ENCODE results near the gene FAM53B. TPM values are rescaled to one million over a fixed set of nuclear protein-coding genes. Genes with fewer than 3 reads are reported as not detected.

Gene FAM53B, protein sequence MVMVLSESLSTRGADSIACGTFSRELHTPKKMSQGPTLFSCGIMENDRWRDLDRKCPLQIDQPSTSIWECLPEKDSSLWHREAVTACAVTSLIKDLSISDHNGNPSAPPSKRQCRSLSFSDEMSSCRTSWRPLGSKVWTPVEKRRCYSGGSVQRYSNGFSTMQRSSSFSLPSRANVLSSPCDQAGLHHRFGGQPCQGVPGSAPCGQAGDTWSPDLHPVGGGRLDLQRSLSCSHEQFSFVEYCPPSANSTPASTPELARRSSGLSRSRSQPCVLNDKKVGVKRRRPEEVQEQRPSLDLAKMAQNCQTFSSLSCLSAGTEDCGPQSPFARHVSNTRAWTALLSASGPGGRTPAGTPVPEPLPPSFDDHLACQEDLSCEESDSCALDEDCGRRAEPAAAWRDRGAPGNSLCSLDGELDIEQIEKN
- 5.8 and 6.2 TPM in 2 replicates for polyA plus RNA-seq (2013)

DNA sequence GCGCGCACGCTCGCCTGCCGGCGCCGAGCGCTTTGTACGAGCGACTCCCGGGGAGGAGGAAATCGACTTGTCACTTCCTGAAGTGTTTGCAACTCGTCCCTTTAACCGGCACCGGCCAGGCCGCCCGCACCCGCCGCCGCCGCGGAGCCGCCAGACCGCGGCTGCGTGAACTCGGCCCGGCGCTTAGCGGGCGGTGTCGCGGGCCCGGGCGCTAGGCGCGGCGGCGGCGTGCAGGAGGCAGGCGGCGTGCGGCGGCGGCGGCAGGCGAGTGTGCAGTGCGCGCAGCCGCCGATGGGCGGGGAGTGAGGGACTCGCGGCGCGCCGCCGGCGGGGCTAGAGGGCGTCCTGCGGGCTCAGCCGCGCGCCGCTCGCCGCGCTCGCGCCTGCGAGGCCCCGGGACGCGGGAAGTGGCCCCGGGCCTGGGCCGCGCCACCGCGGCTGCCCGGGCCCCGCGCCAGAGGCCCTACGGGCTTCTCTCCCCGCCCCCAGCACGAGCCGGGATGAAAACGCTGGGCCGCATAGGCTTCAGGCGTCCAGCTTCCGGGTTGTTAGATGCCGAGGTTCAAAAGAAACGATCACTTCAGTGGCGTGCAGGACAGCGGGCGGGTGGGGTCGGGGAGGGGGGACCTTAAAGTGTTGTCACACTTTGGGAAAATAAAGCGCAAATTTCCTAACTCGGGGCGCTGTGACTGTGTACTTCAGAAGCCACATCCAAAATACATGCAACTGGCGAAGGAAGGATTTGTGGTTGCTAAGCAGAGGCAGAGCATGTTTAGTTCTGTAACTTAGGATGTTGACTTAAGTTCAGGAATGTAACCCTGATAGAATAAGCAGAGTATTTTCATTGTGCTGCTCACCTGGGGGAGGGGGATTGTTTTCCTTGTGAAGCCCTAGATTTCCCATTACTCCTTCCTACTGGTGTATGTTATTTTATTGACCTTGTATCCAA, at the start of gene FAM53B:
TSS of gene FAM53B (minus strand) at position 277 of the 949 bp plus-strand sequence. CDS start 37,665 bp downstream, outside the sequence.
- Histone ChIP-seq H3K36me3 (ENCODE audit: control insufficient read depth in 1 of 2, insufficient read depth in 2 of 2, low read length in 2 of 2) (peaks cover 0 to 2% of the 10 kb centered on the region in 2 experiments), H3K4me2 (ENCODE audit: low read length) (peak within 1 kb of the TSS; percentile 99), H4K12ac (ENCODE audit: low read depth, low read length) (peak within 1 kb of the TSS; percentile 68), H3K27ac (ENCODE audit: low read depth, low read length) (peak within 1 kb of the TSS; percentile 66), H2AK5ac (ENCODE audit: low read length) (no peak within 1 kb of the TSS), H3K27me3 (ENCODE audit: insufficient read depth, low read length) (no peaks in the 10 kb centered on the region), H3K79me1 (ENCODE audit: low read length) (peaks cover 7% of the 10 kb centered on the region), H3K4me3 (ENCODE audit: low read depth, low read length) (peak within 1 kb of the TSS; percentile 82), H3K79me2 (ENCODE audit: control insufficient read depth, insufficient read depth, low read length, poor library complexity) (peaks cover 5% of the 10 kb centered on the region), H2AFZ (ENCODE audit: insufficient read depth, low read length, poor library complexity) (peak within 1 kb of the TSS; percentile 88), H3K18ac (ENCODE audit: low read length) (peak within 1 kb of the TSS; percentile 29), H3K9ac (ENCODE audit: low read length) (peak within 1 kb of the TSS; percentile 80), H3K4ac (ENCODE audit: low read depth, low read length) (peak within 1 kb of the TSS; percentile 33), H3K23ac (ENCODE audit: low read length) (no peak within 1 kb of the TSS), H3K9me3 (ENCODE audit: insufficient read depth, low read depth, low read length) (peaks cover 2% of the 10 kb centered on the region), H4K91ac (ENCODE audit: low read depth, low read length) (peak within 1 kb of the TSS; percentile 55), H2BK12ac (ENCODE audit: low read length) (no peak within 1 kb of the TSS), H4K8ac (ENCODE audit: low read depth, low read length) (peak within 1 kb of the TSS; percentile 83), H2BK120ac (ENCODE audit: insufficient read depth, low read length, poor library complexity) (peak within 1 kb of the TSS; percentile 50), H2BK5ac (ENCODE audit: low read depth, low read length, poor library complexity) (peak within 1 kb of the TSS; percentile 82), H3K14ac (ENCODE audit: low read length) (peak within 1 kb of the TSS; percentile 66), H3K4me1 (ENCODE audit: control insufficient read depth in 1 of 2, insufficient read depth in 2 of 2, low read length in 2 of 2) (peaks cover 10% of the 10 kb centered on the region in 2 experiments)
- DNase-seq, result peak; percentile 70 to 86
- no CpG with 5 or more reads among the region's 100 CpGs for WGBS (ENCODE audit: extremely low coverage, insufficient coverage, insufficient read length)

GRCh38 chr10:124792998-124793352, 48.8 kb upstream of the FAM53B start:
- Histone ChIP-seq H2BK5ac (ENCODE audit: low read depth, low read length, poor library complexity) (no peak overlapping the region), H2AFZ (ENCODE audit: insufficient read depth, low read length, poor library complexity) (no peak overlapping the region), H3K27me3 (ENCODE audit: insufficient read depth, low read length) (no peaks in the 10 kb centered on the region), H3K9ac (ENCODE audit: low read length) (no peak overlapping the region), H3K18ac (ENCODE audit: low read length) (no peak overlapping the region), H3K9me3 (ENCODE audit: insufficient read depth, low read depth, low read length) (no peaks in the 10 kb centered on the region), H4K12ac (ENCODE audit: low read depth, low read length) (no peak overlapping the region), H3K27ac (ENCODE audit: low read depth, low read length) (no peak overlapping the region), H3K79me1 (ENCODE audit: low read length) (peaks cover 9% of the 10 kb centered on the region), H3K4me2 (ENCODE audit: low read length) (no peak overlapping the region), H2BK12ac (ENCODE audit: low read length) (no peak overlapping the region), H3K79me2 (ENCODE audit: control insufficient read depth, insufficient read depth, low read length, poor library complexity) (peaks cover 6% of the 10 kb centered on the region), H4K8ac (ENCODE audit: low read depth, low read length) (no peak overlapping the region), H3K14ac (ENCODE audit: low read length) (no peak overlapping the region), H3K36me3 (ENCODE audit: control insufficient read depth in 1 of 2, insufficient read depth in 2 of 2, low read length in 2 of 2) (peaks cover 0 to 5% of the 10 kb centered on the region in 2 experiments), H3K4me1 (ENCODE audit: control insufficient read depth in 1 of 2, insufficient read depth in 2 of 2, low read length in 2 of 2) (no peaks in the 10 kb centered on the region), H4K91ac (ENCODE audit: low read depth, low read length) (no peak overlapping the region), H2AK5ac (ENCODE audit: low read length) (no peak overlapping the region), H3K4ac (ENCODE audit: low read depth, low read length) (no peak overlapping the region), H2BK120ac (ENCODE audit: insufficient read depth, low read length, poor library complexity) (no peak overlapping the region), H3K4me3 (ENCODE audit: low read depth, low read length) (no peak overlapping the region), H3K23ac (ENCODE audit: low read length) (no peak overlapping the region)
- DNase-seq, result no peak
- WGBS (ENCODE audit: extremely low coverage, insufficient coverage, insufficient read length), result no CpG with 5 or more reads among the region's 11 CpGs

DNA sequence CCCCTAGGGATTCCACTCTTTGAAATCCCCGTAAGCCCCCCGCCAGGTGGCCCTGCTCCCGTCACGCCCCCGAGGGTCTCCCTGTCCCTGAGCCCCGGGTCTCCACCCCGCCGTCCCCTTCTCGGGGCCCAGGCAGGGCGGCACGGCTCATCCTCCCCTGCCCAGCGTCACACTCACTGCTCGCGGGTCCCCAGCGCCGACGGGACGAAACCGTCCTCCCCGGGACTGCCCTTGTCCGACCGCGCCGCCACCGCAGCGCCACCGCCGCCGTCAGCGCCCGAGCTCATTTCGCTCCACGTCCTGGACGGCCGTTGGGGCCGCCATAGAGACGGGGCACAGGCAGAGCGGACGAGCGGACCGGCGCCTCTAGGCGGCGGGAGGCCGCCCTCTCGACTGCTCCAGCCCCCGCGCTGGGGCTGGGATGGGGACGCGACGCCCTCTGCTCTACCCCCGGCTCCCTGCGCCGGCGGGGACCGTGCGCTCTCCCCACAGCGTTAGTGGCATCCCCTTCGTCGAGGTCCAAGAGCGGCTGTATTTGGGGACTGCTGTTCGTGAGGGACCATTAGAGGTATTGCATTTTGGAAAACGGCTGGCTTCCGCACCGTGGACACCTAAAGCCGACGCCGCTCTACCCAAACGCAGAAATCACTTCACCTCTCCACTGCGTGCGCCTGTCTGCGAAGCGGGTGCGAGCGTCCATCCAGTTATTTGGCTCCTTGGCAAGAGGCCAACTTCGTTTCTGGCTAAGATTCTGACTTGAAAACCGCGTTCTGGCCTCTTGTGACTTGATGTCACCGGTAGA, 47.6 kb upstream of the FAM53B start, which contains the start of gene EEF1AKMT2:
TSS of gene EEF1AKMT2 (minus strand) at position 341 of the 802 bp plus-strand sequence. CDS start at position 287, 54 bp downstream.
- H2BK5ac ChIP-seq (ENCODE audit: low read depth, low read length, poor library complexity), result peak within 1 kb of the TSS; percentile 47
- H3K79me2 ChIP-seq (ENCODE audit: control insufficient read depth, insufficient read depth, low read length, poor library complexity), result peaks cover 6% of the 10 kb centered on the region
- H3K4me1 ChIP-seq (ENCODE audit: control insufficient read depth in 1 of 2, insufficient read depth in 2 of 2, low read length in 2 of 2), result no peaks in the 10 kb centered on the region
- H3K18ac ChIP-seq (ENCODE audit: low read length), result peak within 1 kb of the TSS; percentile 87
- WGBS (ENCODE audit: extremely low coverage, insufficient coverage, insufficient read length), result no CpG with 5 or more reads among the region's 79 CpGs
- H3K9me3 ChIP-seq (ENCODE audit: insufficient read depth, low read depth, low read length), result no peaks in the 10 kb centered on the region
- H3K36me3 ChIP-seq (ENCODE audit: control insufficient read depth in 1 of 2, insufficient read depth in 2 of 2, low read length in 2 of 2), result peaks cover 2 to 7% of the 10 kb centered on the region in 2 experiments
- H3K14ac ChIP-seq (ENCODE audit: low read length), result peak within 1 kb of the TSS; percentile 95
- H3K4me3 ChIP-seq (ENCODE audit: low read depth, low read length), result peak within 1 kb of the TSS; percentile 100
- peaks cover 9% of the 10 kb centered on the region for H3K79me1 ChIP-seq (ENCODE audit: low read length)
- H3K9ac ChIP-seq (ENCODE audit: low read length), result peak within 1 kb of the TSS; percentile 93
- peak; percentile 80 to 87 for DNase-seq
- H4K91ac ChIP-seq (ENCODE audit: low read depth, low read length), result peak within 1 kb of the TSS; percentile 90
- no peak within 1 kb of the TSS for H2BK12ac ChIP-seq (ENCODE audit: low read length)
- H4K12ac ChIP-seq (ENCODE audit: low read depth, low read length), result peak within 1 kb of the TSS; percentile 82
- peak within 1 kb of the TSS; percentile 95 for H2AFZ ChIP-seq (ENCODE audit: insufficient read depth, low read length, poor library complexity)
- H2BK120ac ChIP-seq (ENCODE audit: insufficient read depth, low read length, poor library complexity), result peak within 1 kb of the TSS; percentile 85
- no peaks in the 10 kb centered on the region for H3K27me3 ChIP-seq (ENCODE audit: insufficient read depth, low read length)
- peak within 1 kb of the TSS; percentile 87 for H3K27ac ChIP-seq (ENCODE audit: low read depth, low read length)
- H3K23ac ChIP-seq (ENCODE audit: low read length), result no peak within 1 kb of the TSS
- H3K4ac ChIP-seq (ENCODE audit: low read depth, low read length), result peak within 1 kb of the TSS; percentile 48
- H2AK5ac ChIP-seq (ENCODE audit: low read length), result peak within 1 kb of the TSS; percentile 61
- peak within 1 kb of the TSS; percentile 97 for H4K8ac ChIP-seq (ENCODE audit: low read depth, low read length)
- H3K4me2 ChIP-seq (ENCODE audit: low read length), result peak within 1 kb of the TSS; percentile 82
